Astrocyte (in vitro differentiated cells and primary cell): Measurements from ENCODE around the gene SLC9A9.

Experiments
- CTCF ChIP-seq: IDR thresholded peaks from 2 replicates; pipeline ENCODE4 v1.5.1; 2011; ENCODE audit warnings: low read depth, mild to moderate bottlenecking, inconsistent platforms, low read length, moderate library complexity; ENCODE audit not compliant: insufficient read depth
- EZH2 ChIP-seq: IDR thresholded peaks from 2 replicates; pipeline ENCODE4 v1.6.1; 2012; ENCODE audit warnings: mild to moderate bottlenecking, low read length, inconsistent platforms; ENCODE audit not compliant: insufficient read depth

GRCh38 chr3:143256416-143256815 is 591.9 kb downstream of the SLC9A9 start:
- TF ChIP-seq CTCF, result no peak
- no peak for TF ChIP-seq EZH2
